Activated naive CD4-positive, alpha-beta T cell (primary cell): ENCODE data around the gene GYS1.
"Not testable (repeated sequence)": the region's sequence is repeated elsewhere in the genome, so short reads cannot be mapped to it uniquely, and the experiment has no call there.

Experiments used
- DNase-seq, 4 experiments: peaks; one replicate each; lab custom pipeline; 2025; lab: John Stamatoyannopoulos, UW

Gene GYS1

GRCh38 chr19:48938256-48938655, 54.9 kb downstream of the GYS1 start:
- no peak for DNase-seq

- DNase-seq, result no peak
Observed at GRCh38 chr19:48935864-48936263, 57.2 kb downstream of the GYS1 start.

- no peak for DNase-seq
Observed at GRCh38 chr19:48934837-48935236, 58.3 kb downstream of the GYS1 start.

DNA sequence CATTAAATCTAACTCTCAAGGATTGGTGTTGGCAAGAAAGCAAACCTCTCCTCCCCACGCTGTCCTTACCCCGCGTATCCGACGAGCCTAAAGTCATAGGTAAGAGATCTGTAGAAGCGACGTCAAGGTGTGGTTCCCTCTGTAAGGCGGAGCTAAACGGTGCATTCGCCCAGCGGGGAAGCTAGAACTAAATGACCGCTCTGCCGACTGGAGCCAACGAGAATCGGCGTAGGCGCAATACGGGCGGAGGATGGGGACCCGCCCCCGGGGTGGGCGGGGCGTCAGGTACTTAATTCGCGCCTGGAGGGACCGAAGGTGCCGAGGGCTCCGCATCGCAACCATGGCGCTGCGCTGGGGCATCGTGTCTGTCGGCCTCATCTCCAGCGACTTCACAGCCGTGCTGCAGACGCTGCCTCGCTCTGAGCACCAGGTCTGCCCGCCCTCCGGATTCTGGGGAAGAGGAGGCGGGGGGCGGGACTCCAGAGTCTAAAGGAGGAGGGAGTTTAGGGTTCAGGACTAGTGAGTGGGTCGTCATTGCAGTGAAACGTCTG, 59.7 kb downstream of the GYS1 start, which contains the start of gene DHDH:
DHDH (plus strand) TSS at position 318 of the 551 bp plus-strand sequence; CDS start at position 341, 23 bp downstream.
- DNase-seq, result peak; percentile 18 to 82 (median 54)

GRCh38 chr19:48928164-48929025, 64.7 kb downstream of the GYS1 start:
- DNase-seq, result no peak

GRCh38 chr19:48927692-48928091, 65.4 kb downstream of the GYS1 start:
- not testable (repeated sequence) for DNase-seq

- peak in 1 of 4 experiments; percentile 6 for DNase-seq
Observed at GRCh38 chr19:48926909-48927308, 66.2 kb downstream of the GYS1 start.

DNA sequence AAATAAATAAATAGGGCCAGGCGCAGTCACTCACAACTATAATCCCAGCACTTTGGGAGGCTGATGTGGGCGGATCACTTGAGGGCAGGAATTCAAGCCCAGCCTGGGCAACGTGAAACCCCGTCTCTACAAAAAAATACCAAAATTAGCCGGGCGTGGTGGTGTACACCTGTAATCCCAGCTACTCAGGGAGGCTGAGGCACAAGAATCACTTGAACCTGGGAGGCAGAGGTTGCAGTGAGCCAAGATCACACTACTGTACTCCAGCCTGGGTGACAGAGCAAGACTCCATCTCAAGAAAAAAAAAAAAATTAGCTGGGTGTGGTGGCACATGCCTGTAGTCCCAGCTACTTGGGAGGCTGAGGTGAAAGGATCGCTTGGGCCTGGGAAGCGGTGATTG, 67.2 kb downstream of the GYS1 start:
- DNase-seq, result not testable (repeated sequence)

DNA sequence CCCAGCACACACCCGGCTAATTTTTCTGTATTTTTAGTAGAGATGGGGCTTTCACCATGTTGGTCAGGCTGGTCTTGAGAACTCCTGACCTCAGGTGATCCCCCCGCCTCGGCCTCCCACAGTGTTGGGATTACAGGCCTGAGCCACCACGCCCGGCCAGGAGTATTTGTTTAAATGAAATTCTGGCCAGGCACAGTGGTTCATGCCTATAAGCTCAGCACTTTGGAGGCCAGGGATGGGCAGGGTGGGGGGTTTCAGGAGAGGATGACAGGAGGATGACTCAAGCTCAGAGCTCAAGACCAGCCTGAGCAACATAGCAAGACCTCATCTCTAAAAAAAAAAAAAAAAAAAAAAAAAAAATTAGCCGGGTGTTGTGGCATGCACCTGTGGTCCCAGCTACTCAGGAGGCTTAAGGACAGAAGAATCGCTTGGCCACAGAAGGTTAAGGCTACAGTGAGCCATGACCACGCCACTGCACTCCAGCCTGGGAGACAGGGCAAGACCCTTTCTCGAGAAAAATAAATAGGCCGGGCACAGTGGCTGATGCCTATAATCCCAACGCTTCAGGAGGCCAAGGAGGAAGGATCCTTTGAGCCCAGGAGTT, 67.8 kb downstream of the GYS1 start:
- DNase-seq, result no peak

DNA sequence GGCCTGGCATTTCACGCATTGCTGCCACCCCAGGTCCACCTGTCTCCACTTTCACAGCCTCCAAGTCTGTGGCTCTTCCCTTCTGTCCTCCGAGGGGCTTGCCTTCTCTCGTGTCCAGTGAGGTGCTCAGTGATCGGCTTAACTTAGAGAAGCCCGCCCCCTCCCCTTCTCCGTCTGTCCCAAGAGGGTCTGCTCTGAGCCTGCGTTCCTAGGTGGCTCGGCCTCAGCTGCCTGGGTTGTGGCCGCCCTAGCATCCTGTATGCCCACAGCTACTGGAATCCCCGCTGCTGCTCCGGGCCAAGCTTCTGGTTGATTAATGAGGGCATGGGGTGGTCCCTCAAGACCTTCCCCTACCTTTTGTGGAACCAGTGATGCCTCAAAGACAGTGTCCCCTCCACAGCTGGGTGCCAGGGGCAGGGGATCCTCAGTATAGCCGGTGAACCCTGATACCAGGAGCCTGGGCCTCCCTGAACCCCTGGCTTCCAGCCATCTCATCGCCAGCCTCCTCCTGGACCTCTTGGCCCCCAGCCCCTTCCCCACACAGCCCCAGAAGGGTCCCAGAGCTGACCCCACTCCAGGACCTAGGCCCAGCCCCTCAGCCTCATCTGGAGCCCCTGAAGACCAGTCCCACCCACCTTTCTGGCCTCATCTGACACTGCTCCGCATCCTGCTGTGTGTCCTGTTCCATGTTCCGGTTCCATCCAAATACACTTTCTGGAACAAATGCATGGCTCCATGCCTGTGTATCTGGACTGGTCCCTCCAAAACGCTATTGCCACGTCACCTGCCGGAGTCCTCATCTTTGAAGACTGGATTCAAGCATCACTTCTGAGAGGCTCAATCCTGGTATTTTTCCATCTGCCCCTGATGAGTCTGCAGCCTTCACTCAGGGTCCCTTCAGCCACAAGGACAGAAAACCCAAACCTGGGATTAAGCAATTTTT, 70.3 kb downstream of the GYS1 start:
- no peak for DNase-seq

DNA sequence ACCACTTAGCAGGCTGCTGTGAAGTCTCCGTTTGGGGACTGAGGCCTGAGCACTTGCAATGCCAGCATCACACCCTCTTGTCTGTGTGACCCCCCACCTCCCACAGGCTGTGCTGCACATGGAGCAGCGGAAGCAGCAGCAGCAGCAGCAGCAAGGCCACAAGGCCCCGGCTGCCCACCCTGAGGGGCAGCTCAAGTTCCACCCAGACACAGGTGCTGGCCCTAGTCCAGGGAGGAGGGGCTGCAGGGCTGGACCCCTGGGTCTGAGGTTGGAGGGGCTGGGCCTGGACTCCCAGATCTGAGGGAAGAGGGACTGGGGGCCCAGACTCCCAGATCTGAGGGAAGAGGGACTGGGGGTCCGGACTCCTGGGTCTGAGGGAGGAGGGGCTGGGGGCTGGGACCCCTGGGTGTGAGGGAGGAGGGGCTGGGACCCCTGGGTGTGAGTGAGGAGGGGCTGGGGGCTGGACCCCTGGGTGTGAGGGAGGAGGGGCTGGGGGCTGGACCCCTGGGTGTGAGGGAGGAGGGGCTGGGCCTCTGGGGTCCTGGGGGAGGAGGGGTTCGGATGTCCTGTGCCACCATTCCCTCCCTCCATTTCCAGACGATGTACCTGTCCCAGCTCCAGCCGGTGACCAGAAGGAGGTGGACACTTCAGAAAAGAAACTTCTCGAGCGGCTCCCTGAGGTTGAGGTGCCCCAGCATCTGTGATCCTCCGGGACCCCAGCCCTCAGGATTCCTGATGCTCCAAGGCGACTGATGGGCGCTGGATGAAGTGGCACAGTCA, 71.2 kb downstream of the GYS1 start:
- no peak for DNase-seq

GRCh38 chr19:48920949-48921348, 72.2 kb downstream of the GYS1 start:
- no peak for DNase-seq

- not testable (repeated sequence) for DNase-seq
Observed at GRCh38 chr19:48919271-48919670, 73.8 kb downstream of the GYS1 start.

DNA sequence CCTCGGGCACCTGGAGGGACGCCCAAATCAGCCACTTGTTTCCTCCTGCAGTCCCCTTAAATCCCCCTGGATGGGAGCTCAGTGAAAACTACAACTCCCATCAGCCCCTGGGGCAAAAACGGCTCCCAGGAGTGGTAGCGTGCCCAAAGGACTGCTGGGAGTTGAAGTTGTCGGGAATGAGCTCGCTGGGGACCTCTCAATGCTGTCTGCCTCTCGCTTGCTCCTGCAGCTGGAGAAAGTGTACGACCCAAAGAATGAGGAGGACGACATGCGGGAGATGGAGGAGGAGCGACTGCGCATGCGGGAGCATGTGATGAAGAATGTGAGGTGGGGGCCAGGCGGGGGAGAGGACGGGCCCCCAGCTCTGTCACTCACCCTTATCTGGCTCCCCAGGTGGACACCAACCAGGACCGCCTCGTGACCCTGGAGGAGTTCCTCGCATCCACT, 74.3 kb downstream of the GYS1 start:
- no peak for DNase-seq
